Neural cell (in vitro differentiated cells): ENCODE data around the gene NUTM2E. TPM values are rescaled to one million over a fixed set of nuclear protein-coding genes. Genes with fewer than 3 reads are reported as not detected.
"Not testable (repeated sequence)": the region's sequence is repeated elsewhere in the genome, so short reads cannot be mapped to it uniquely, and the experiment has no call there.

Source experiments
- H2AFZ ChIP-seq: fragments of 200-600, 300-800 bp; sonication (generic), shearing (Covaris generic); 2 replicates; pipeline ENCODE4 v1.6.0; 2014; ENCODE audit warnings: low read depth, mild to moderate bottlenecking, antibody characterized with exemption, low read length, moderate library complexity
- H3F3A ChIP-seq: fragments of 200-600 bp; shearing (Covaris generic); 2 replicates; pipeline ENCODE4 v1.6.1; 2016; ENCODE audit warnings: mild to moderate bottlenecking, moderate library complexity, mixed read lengths, antibody characterized with exemption, low read length; ENCODE audit not compliant: insufficient read depth, poor library complexity, severe bottlenecking
- H3K27ac ChIP-seq: fragments of 200-600, 300-800 bp; sonication (generic), shearing (Covaris generic); 2 replicates; pipeline ENCODE4 v1.5.1; 2014; ENCODE audit warnings: mild to moderate bottlenecking, low read length, moderate library complexity
- H3K27me3 ChIP-seq: fragments of 300-800, 200-600 bp; sonication (generic), shearing (Covaris generic); 2 replicates; pipeline ENCODE4 v1.6.0; 2014; ENCODE audit warnings: mild to moderate bottlenecking, low read depth, low read length, moderate library complexity; ENCODE audit not compliant: insufficient read depth
- H3K36me3 ChIP-seq: fragments of 300-800, 200-600 bp; sonication (generic), shearing (Covaris generic); 2 replicates; pipeline ENCODE4 v1.5.1; 2014; ENCODE audit warnings: mild to moderate bottlenecking, antibody characterized with exemption, low read length, moderate library complexity; ENCODE audit not compliant: insufficient read depth
- H3K4me2 ChIP-seq: fragments of 300-800, 200-600 bp; sonication (generic), shearing (Covaris generic); 2 replicates; pipeline ENCODE4 v1.6.0; 2014; ENCODE audit warnings: mild to moderate bottlenecking, low read length
- H3K4me3 ChIP-seq: fragments of 300-800, 200-600 bp; sonication (generic), shearing (Covaris generic); 2 replicates; pipeline ENCODE4 v1.5.1; 2014; ENCODE audit warnings: mild to moderate bottlenecking, low read length, moderate library complexity
- H3K79me2 ChIP-seq: fragments of 200-600 bp; shearing (Covaris generic); replicated peaks from 2 replicates; pipeline ENCODE4 v1.6.0; 2014; ENCODE audit warnings: mild to moderate bottlenecking, low read length, moderate library complexity; ENCODE audit not compliant: insufficient read depth
- H3K9ac ChIP-seq: fragments of 300-800, 200-600 bp; sonication (generic), shearing (Covaris generic); 2 replicates; pipeline ENCODE4 v1.6.1; 2016; ENCODE audit warnings: mild to moderate bottlenecking, low read length, mixed read lengths
- H3K9me2 ChIP-seq: fragments of 200-600 bp; shearing (Covaris generic); 2 replicates; pipeline ENCODE4 v1.6.1; 2016; ENCODE audit warnings: mild to moderate bottlenecking, low read length, mixed read lengths; ENCODE audit not compliant: insufficient read depth
- H3K9me3 ChIP-seq: fragments of 200-600, 300-800 bp; sonication (generic), shearing (Covaris generic); 2 replicates; pipeline ENCODE4 v1.6.1; 2016; ENCODE audit warnings: mild to moderate bottlenecking, mixed run types, low read length, moderate library complexity, mixed read lengths
- H4K20me1 ChIP-seq: fragments of 200-600 bp; shearing (Covaris generic); 2 replicates; pipeline ENCODE4 v1.6.1; 2016; ENCODE audit warnings: mild to moderate bottlenecking, mixed run types; ENCODE audit not compliant: insufficient read depth
- POLR2AphosphoS5 ChIP-seq: IDR thresholded peaks from 2 replicates; pipeline ENCODE4 v1.6.1; 2012
- SMC3 ChIP-seq: fragments of 450-650 bp; conservative IDR thresholded peaks from 2 replicates; pipeline ENCODE4 v1.6.1; 2014; ENCODE audit warnings: antibody characterized with exemption, mild to moderate bottlenecking, moderate library complexity; ENCODE audit not compliant: poor library complexity
- polyA minus RNA-seq: library from RNA; depleted of rRNA, polyadenylated mRNA; stranded (reverse); fragments of >200 nt; gene quantifications from 2 replicates; pipeline ENCODE4 v1.2.3, GENCODE V29; 2014
- polyA plus RNA-seq: library from polyadenylated mRNA; depleted of rRNA; stranded (reverse); fragments of >200 nt; gene quantifications from 2 replicates; pipeline ENCODE4 v1.2.3, GENCODE V29; 2014

The NUTM2E gene, protein sequence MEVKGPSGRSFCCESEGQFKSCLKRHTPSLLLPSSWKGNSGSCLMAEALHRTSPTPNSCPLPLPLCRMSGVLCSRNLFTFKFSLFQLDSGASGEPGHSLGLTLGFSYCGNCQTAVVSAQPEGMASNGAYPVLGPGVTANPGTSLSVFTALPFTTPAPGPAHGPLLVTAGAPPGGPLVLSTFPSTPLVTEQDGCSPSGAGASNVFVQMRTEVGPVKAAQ (N-terminal part only)
- polyA plus RNA-seq (0.40 TPM in 1 of 2 replicates, not detected in the other), polyA minus RNA-seq (0.24 and 0.46 TPM in 2 replicates)

DNA sequence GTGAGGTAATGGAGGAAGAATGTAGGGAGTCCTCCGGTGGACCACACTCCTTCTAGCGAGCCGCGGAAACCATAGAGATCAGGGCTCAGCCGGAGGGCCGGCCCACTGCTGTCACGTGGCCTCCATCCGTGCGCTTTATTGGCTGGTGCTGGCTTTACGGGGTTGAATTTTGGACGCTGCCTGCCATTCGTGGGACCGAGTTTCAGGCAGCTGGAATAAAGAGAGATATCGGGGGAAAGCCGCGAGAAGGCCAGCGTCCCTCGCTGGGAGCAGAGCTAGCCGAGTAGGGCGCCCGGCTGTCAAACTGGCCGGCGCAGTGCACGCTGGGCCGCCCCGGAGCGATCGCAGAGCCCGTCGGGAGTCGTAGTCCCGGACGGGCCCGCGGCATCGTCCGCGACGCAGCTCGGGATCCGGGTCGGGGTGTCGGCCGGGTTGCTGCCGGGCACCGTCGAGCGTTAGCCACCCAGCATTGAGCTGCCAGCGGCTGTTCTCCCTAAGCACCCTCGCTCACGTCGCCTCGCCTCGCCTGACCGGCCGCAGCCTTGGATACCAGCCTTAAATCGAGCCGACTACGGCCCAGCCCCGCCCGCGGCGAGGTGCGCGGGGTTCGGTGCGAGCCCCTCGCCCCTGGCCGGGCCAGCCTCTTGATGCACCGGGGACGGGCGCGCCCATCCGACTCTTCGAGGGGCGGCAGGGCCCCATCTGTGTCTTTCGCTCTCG, at the start of gene NUTM2E:
Gene NUTM2E, plus strand, starts transcription at position 244 of the 720 bp plus-strand sequence. CDS start 15,002 bp downstream, outside the sequence.
- not testable (repeated sequence) for H3K27me3 ChIP-seq, H3K9me2 ChIP-seq, H3F3A ChIP-seq, H3K9me3 ChIP-seq, H3K79me2 ChIP-seq, H2AFZ ChIP-seq, H3K4me2 ChIP-seq, H4K20me1 ChIP-seq, H3K36me3 ChIP-seq
- Histone ChIP-seq H3K9ac (peak within 1 kb of the TSS; percentile 69), H3K4me3 (peak within 1 kb of the TSS; percentile 65), H3K27ac (peak within 1 kb of the TSS; percentile 72)
- TF ChIP-seq POLR2AphosphoS5 (peak; percentile 60), SMC3 (peak; percentile 14)

DNA sequence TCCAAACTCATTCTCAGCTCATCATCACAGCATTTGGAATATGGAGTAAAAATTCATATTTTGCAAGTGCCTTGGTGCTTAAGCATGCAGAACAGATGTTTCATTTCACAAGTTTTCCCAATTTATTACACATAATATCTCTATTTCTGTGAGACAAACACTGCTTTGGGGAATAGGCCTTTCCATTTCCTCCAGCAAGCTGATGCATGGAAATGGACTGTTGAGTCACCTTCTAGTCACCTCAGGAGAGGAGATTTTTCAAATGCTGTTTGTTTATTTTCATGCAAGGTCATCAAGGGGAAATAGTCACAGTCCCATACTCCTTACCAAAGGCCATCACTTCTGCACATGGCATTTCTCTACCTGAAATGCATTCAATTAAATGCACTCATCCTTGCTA, 48.5 kb upstream of the NUTM2E start:
- H3K79me2 ChIP-seq, H3K36me3 ChIP-seq, H3K9me2 ChIP-seq, H2AFZ ChIP-seq, H3K27me3 ChIP-seq, H3F3A ChIP-seq, H4K20me1 ChIP-seq, H3K4me3 ChIP-seq, H3K9ac ChIP-seq, H3K4me2 ChIP-seq, H3K27ac ChIP-seq, H3K9me3 ChIP-seq: not testable (repeated sequence)

DNA sequence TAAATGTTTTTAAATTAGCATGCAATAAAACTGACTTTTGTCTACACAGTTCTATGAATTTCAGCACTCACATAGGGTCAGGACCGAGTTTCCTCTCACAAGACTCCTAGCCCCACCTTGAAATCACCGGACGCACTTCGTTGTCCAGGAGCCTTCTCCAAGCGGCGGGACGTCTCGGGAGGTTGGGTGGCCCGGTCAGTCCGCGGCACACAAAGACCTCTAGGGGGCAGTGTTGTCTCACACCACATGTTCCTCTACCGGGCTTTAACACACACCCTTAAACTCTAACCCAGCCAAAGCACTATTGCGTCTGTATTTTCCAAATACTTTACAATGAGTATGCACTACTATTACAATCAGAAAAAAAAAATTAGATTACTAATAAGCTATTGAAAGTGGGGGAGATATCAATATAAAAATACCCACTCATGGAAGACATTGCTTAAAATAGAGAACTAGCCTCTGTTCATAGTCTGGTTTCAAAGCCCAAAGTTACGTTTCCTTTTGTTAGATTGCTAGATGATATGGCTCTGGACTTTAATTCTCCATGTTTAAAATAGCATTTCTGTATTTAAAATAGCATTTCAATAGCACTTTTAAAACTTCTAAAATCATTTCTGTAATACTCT, 47.1 kb upstream of the NUTM2E start:
- H3K4me2 ChIP-seq, H2AFZ ChIP-seq, H3K27me3 ChIP-seq, H3K4me3 ChIP-seq, H3K27ac ChIP-seq, H3K9me3 ChIP-seq, H3F3A ChIP-seq, H3K36me3 ChIP-seq, H3K9ac ChIP-seq, H4K20me1 ChIP-seq, H3K9me2 ChIP-seq, H3K79me2 ChIP-seq: not testable (repeated sequence)

DNA sequence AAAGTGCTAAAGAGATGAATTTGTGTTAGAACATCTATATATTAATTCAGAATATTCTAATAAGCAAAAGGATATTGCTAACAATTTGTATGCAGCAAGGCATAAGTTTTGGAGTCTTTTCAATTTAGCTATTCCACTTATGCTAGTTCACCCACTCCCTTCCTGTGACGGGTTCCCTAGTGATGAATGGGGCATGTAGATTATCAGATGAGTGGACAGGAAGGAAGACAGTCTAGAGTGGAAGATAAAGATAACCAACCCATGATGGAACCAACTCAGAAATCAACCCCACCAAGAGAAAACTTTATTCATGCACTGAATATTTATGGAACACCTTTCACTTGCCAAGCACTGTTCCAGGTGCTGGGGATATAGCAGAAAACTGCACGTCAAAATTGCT, 46.5 kb upstream of the NUTM2E start:
- H3K79me2 ChIP-seq, H2AFZ ChIP-seq, H3K27ac ChIP-seq, H3K9ac ChIP-seq, H4K20me1 ChIP-seq, H3K9me2 ChIP-seq, H3K27me3 ChIP-seq, H3K9me3 ChIP-seq, H3K36me3 ChIP-seq, H3K4me2 ChIP-seq, H3F3A ChIP-seq, H3K4me3 ChIP-seq: not testable (repeated sequence)

DNA sequence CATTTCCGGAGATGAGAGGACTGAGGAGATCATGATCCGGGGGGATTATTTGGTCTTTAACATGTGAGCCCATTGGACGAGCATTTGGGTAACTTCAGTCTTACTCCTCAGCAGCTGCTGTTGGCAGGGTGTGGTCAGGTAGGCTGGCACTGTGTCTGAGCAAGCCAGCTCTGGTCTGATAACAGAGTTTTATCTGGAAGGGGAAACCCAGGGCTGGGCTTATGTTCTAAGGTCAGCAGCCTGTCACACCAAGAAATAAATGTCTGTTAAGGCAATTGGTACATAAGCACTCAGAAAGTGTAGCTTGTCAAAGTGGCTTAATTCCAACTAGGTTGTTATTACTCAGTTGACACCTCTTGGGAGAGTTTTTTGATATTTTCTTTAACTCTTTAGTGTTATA, 45.0 kb upstream of the NUTM2E start:
- not testable (repeated sequence) for H3K9me3 ChIP-seq, H3K4me2 ChIP-seq, H3K27me3 ChIP-seq, H4K20me1 ChIP-seq, H3K9ac ChIP-seq, H3K4me3 ChIP-seq, H2AFZ ChIP-seq, H3F3A ChIP-seq, H3K9me2 ChIP-seq, H3K36me3 ChIP-seq, H3K27ac ChIP-seq, H3K79me2 ChIP-seq

DNA sequence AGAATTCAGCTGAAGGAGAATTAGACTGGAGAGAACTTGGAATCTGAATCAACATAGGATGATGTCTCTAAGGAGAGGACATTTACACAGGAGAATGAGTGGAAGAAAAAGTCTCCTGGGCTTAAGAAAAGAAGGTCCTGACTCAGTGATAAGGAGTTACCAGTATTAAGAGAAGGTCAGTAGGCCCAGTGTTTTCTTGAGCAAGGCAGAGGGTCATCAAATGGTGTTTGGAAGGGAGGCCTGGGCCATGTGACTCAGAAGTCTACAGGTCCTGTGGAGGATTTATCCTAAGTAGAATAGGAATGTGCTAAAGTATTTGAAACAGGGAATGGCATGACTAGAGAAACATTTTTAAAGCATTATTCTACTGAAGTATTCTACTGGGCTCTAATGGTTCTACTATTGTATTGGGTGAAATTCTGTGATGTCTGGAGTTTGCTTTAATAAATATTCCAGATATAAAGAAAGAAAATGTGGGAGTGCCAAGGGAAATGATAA, 39.0 kb upstream of the NUTM2E start:
- not testable (repeated sequence) for H4K20me1 ChIP-seq, H3K27ac ChIP-seq, H3K9me3 ChIP-seq, H3F3A ChIP-seq, H3K27me3 ChIP-seq, H3K36me3 ChIP-seq, H3K9ac ChIP-seq, H2AFZ ChIP-seq, H3K9me2 ChIP-seq, H3K79me2 ChIP-seq, H3K4me3 ChIP-seq, H3K4me2 ChIP-seq

DNA sequence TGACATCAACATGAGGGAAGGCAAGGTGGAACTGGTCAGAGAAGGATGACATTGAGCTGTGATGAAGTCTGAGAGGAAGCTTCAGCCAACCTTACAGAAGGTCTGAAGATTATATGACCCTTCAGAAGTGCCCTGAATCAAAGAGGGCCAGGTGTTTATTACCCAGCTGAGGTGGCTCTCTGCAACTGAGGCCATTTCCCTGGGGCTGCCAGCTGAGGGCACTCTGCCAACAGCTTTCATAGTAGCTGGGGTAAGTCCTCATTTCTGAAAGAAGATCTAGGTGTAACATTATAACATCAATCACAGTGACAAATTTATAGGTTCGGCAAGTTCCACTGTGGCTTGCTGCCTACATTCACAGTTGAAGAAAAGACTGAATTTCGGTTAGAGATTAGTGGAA, 37.2 kb upstream of the NUTM2E start:
- not testable (repeated sequence) for H3K36me3 ChIP-seq, H3K79me2 ChIP-seq, H3K9me2 ChIP-seq, H3K4me3 ChIP-seq, H3K27me3 ChIP-seq, H3K4me2 ChIP-seq, H3F3A ChIP-seq, H3K27ac ChIP-seq, H3K9ac ChIP-seq, H3K9me3 ChIP-seq, H4K20me1 ChIP-seq, H2AFZ ChIP-seq
